ENCODE results near the gene SMIM29. TPM values are rescaled to one million over a fixed set of nuclear protein-coding genes. Genes with fewer than 3 reads are reported as not detected.

SMIM29 gene
- total RNA-seq, 1 experiment from 2014 or later = 25.1 TPM

GRCh38 chr6:34229877-34230276 lies 18.9 kb downstream of the SMIM29 start (continued):
- TF ChIP-seq REST (IDR thresholded peaks at IDR 0.05; ENCODE audit: low read depth) (no peak), YY1 (IDR thresholded peaks at IDR 0.05; ENCODE audit: extremely low read depth, insufficient replicate concordance, low read depth, low read length) (no peak), FOSL1 (IDR thresholded peaks at IDR 0.05; ENCODE audit: low read depth) (no peak)

- Histone ChIP-seq H3K4me2 (ENCODE audit: low read length) (peak overlapping the region; percentile 96), H3K9me3 (ENCODE audit: control insufficient read depth in 1 of 2, insufficient read depth in 1 of 2, low read depth in 1 of 2, low read length in 2 of 2) (no peaks in the 10 kb centered on the region), H3K9ac (ENCODE audit: low read length) (peak overlapping the region; percentile 61), H3K4me1 (ENCODE audit: control insufficient read depth in 1 of 2, insufficient read depth in 2 of 2, low read length in 2 of 2) (peaks cover 76 to 99% of the 10 kb centered on the region in 2 experiments), H3K9me2 (ENCODE audit: insufficient read depth) (no peaks in the 10 kb centered on the region), H3K79me2 (ENCODE audit: insufficient read depth, low read length) (no peaks in the 10 kb centered on the region), H3K27ac (ENCODE audit: low read depth, low read length) (peak overlapping the region; percentile 87), H4K20me1 (ENCODE audit: insufficient read depth) (no peaks in the 10 kb centered on the region), H3K4me3 (replicated peaks in 1 of 2; ENCODE audit: low read depth in 1 of 2, low read length in 2 of 2) (peak overlapping the region in 1 of 2 experiments; percentile 24; a peak in 1 of 4 replicates), H3K36me3 (ENCODE audit: control insufficient read depth in 1 of 2, insufficient read depth in 2 of 2, low read length in 2 of 2) (no peaks in the 10 kb centered on the region), H2AFZ (ENCODE audit: low read depth, low read length, poor library complexity, severe bottlenecking) (no peak overlapping the region), H3K27me3 (ENCODE audit: insufficient read depth, low read length) (no peaks in the 10 kb centered on the region)
- peak; percentile 5 for TF ChIP-seq YY1 (IDR thresholded peaks at IDR 0.05; ENCODE audit: extremely low read depth, insufficient replicate concordance, low read depth, low read length)
- TF ChIP-seq ZNF274 (IDR thresholded peaks at IDR 0.05; ENCODE audit: low read depth, low read length) = no peak
- TF ChIP-seq, protein P1, sequence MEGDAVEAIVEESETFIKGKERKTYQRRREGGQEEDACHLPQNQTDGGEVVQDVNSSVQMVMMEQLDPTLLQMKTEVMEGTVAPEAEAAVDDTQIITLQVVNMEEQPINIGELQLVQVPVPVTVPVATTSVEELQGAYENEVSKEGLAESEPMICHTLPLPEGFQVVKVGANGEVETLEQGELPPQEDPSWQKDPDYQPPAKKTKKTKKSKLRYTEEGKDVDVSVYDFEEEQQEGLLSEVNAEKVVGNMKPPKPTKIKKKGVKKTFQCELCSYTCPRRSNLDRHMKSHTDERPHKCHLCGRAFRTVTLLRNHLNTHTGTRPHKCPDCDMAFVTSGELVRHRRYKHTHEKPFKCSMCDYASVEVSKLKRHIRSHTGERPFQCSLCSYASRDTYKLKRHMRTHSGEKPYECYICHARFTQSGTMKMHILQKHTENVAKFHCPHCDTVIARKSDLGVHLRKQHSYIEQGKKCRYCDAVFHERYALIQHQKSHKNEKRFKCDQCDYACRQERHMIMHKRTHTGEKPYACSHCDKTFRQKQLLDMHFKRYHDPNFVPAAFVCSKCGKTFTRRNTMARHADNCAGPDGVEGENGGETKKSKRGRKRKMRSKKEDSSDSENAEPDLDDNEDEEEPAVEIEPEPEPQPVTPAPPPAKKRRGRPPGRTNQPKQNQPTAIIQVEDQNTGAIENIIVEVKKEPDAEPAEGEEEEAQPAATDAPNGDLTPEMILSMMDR (IDR thresholded peaks at IDR 0.05 in 2 of 3, conservative IDR thresholded peaks at IDR 0.05 in 1 of 3; ENCODE audit: borderline replicate concordance in 1 of 3, insufficient read depth in 1 of 3, low read depth in 2 of 3, low read length in 2 of 3) = peak in 1 of 3 experiments; percentile 16; a peak in 1 of 6 replicates
- ChIA-PET POLR2A (interaction anchor here (1.0 to 3.7 kb wide), 7 partner anchors 9 to 198 kb away, joined by 3 to 38 read pairs (median 8); partner anchors contain the start of genes HMGA1, RPS10 and SMIM29), CTCF (interaction anchor here (0.7 to 1.5 kb wide), 3 partner anchors 16 to 32 kb away, joined by 4 to 5 read pairs (median 4); no protein-coding TSS in a partner anchor), RAD21 (ENCODE audit: low non-redundant PET in 1 of 2, low total read pairs in 2 of 2, uncharacterized antibody in 2 of 2, unreplicated experiment in 2 of 2) (interaction anchor here in 1 of 2 experiments (1.0 kb wide), 1 partner anchor 16 kb away, joined by 3 read pairs; no protein-coding TSS in a partner anchor)
- BruUV-seq (replicated peaks) = TSS peak; percentile 35
- DNase-seq (ENCODE audit: low read depth, low spot score) (no peak), ATAC-seq (peak; percentile 48)
- intact Hi-C loops (cut with micrococcal nuclease) = loop anchor here (1.0 kb wide), 1 partner anchor 8 kb away; the partner anchor contains the start of gene HMGA1
Observed at GRCh38 chr6:34227761-34228421, 20.9 kb downstream of the SMIM29 start.
